HepG2 (cell line): ENCODE results near the gene ZC2HC1B. TPM values are rescaled to one million over a fixed set of nuclear protein-coding genes. Genes with fewer than 3 reads are reported as not detected.

ENCODE experiments used
- ATAC-seq: fragments of 200-7000 bp; cut with Tn5 transposase; 3 replicates; pipeline ENCODE4 v1.9.1; 2020; ENCODE audit warnings: mild to moderate bottlenecking, moderate library complexity
- BruUV-seq: library from RNA; stranded (reverse); fragments of 400-500 nt; replicated peaks from 2 replicates; lab custom pipeline; 2021; lab: Mats Ljungman, UMichigan
- CTCF ChIA-PET: fragments of 300-600 bp; formaldehyde crosslinking; extraction: SDS; loops from one replicate; lab custom pipeline; 2021; ENCODE audit warnings: low total read pairs, inconsistent platforms, low intra/inter-chr PET ratio; lab: Yijun Ruan, JAX
- POLR2A ChIA-PET: fragments of 350-600 bp; sonication (Branson Sonifier 250); formaldehyde crosslinking; loops from one replicate; lab custom pipeline; 2020; ENCODE audit warnings: antibody characterized with exemption, inconsistent platforms; lab: Yijun Ruan, JAX
- DNase-seq: peaks from one replicate; pipeline ENCODE4 v3.0.0-alpha.2; 2015; ENCODE audit warnings: low spot score
- FAIRE-seq: peaks from 3 replicates; lab custom pipeline; 2011; peaks lifted over from hg19 to GRCh38; lab: Jason Lieb, UNC
- H2AFZ ChIP-seq: one replicate; pipeline ENCODE4 v1.6.1; 2011; ENCODE audit warnings: low read length, inconsistent platforms
- H3K27ac ChIP-seq: fragments of 300-600 bp; 3 replicates; pipeline ENCODE4 v1.8.0; 2011; ENCODE audit warnings: mixed run types, mild to moderate bottlenecking, mixed read lengths, low read length, inconsistent platforms; ENCODE audit not compliant: insufficient read depth; ENCODE audit errors: extremely low read length
- H3K27me3 ChIP-seq, 2 experiments: fragments of 200-600 bp in 1 of 2; 2 replicates in 1 of 2; 3 replicates in 1 of 2; pipeline versions ENCODE4 v1.6.0 to v1.8.0; 2011; ENCODE audit warnings: low read length in 2 of 2, mild to moderate bottlenecking in 2 of 2, moderate library complexity in 2 of 2, inconsistent platforms in 1 of 2; ENCODE audit not compliant: insufficient read depth in 2 of 2, control insufficient read depth in 1 of 2
- H3K36me3 ChIP-seq, 2 experiments: fragments of 200-600 bp in 1 of 2; replicated peaks in 1 of 2; 2 replicates in 1 of 2; 3 replicates in 1 of 2; pipeline versions ENCODE4 v1.5.1 to v1.8.0; 2011; ENCODE audit warnings: low read length in 2 of 2, inconsistent platforms in 1 of 2; ENCODE audit not compliant: insufficient read depth in 2 of 2, control insufficient read depth in 1 of 2
- H3K4me1 ChIP-seq: 2 replicates; pipeline ENCODE4 v1.5.1; 2012; ENCODE audit warnings: low read length, inconsistent platforms; ENCODE audit not compliant: insufficient read depth
- H3K4me2 ChIP-seq: 2 replicates; pipeline ENCODE4 v1.6.0; 2011; ENCODE audit warnings: low read depth, low read length, inconsistent platforms
- H3K4me3 ChIP-seq, 3 experiments: fragments of 200-600 bp in 1 of 3; sonication (generic), shearing (Covaris generic) in 1 of 3; replicated peaks in 1 of 3; 2 replicates each; pipeline ENCODE4 v1.5.1; 2011 to 2016; ENCODE audit warnings: low read length in 3 of 3, inconsistent platforms in 2 of 3, low read depth in 2 of 3, mild to moderate bottlenecking in 2 of 3, control low read depth in 1 of 3, mixed read lengths in 1 of 3; ENCODE audit not compliant: insufficient read depth in 1 of 3
- H3K79me2 ChIP-seq: one replicate; pipeline ENCODE4 v1.6.1; 2011; ENCODE audit warnings: low read length, inconsistent platforms; ENCODE audit not compliant: insufficient read depth
- H3K9ac ChIP-seq: 2 replicates; pipeline ENCODE4 v1.6.0; 2011; ENCODE audit warnings: mild to moderate bottlenecking, low read depth, low read length, inconsistent platforms; ENCODE audit not compliant: insufficient read depth
- H3K9me3 ChIP-seq: 2 replicates; pipeline ENCODE4 v1.5.1; 2012; ENCODE audit warnings: mild to moderate bottlenecking, low read length
- H4K20me1 ChIP-seq: 2 replicates; pipeline ENCODE4 v1.6.0; 2011; ENCODE audit warnings: inconsistent platforms, mild to moderate bottlenecking, low read length, moderate library complexity; ENCODE audit not compliant: insufficient read depth
- FOXA1 ChIP-seq, 2 experiments: fragments of 450-650 bp in 1 of 2; sonication (generic) in 1 of 2; formaldehyde crosslinking in 1 of 2; IDR thresholded peaks; 2 replicates each; pipeline versions ENCODE4 v1.4.0 to v1.6.1; 2016 to 2020; ENCODE audit warnings: missing genetic modification reagents in 1 of 2
- JUN ChIP-seq: sonication (generic); formaldehyde crosslinking; IDR thresholded peaks from 2 replicates; pipeline ENCODE4 v1.4.0; 2020; ENCODE audit warnings: mild to moderate bottlenecking, missing genetic modification reagents
- MIER3 ChIP-seq: IDR thresholded peaks from 2 replicates; pipeline ENCODE4 v1.6.1; 2016; ENCODE audit warnings: missing compliant biosample characterization, borderline replicate concordance
- RAD51 ChIP-seq: fragments of 450-650 bp; IDR thresholded peaks from 2 replicates; pipeline ENCODE4 v1.6.1; 2016; ENCODE audit warnings: borderline replicate concordance
- RFXANK ChIP-seq: IDR thresholded peaks from 2 replicates; pipeline ENCODE4 v1.6.1; 2016
- SOX5 ChIP-seq: IDR thresholded peaks from 2 replicates; pipeline ENCODE4 v1.6.1; 2016; ENCODE audit warnings: borderline replicate concordance
- SYNCRIP ChIP-seq: fragments of 200-400 bp; formaldehyde crosslinking; IDR thresholded peaks from 2 replicates; pipeline ENCODE4 v1.6.1; 2018; ENCODE audit warnings: mild to moderate bottlenecking, low read depth, low read length; ENCODE audit not compliant: insufficient read depth
- ZNF138 ChIP-seq: sonication (generic); formaldehyde crosslinking; IDR thresholded peaks from 2 replicates; pipeline ENCODE4 v1.5.0; 2020; ENCODE audit warnings: mild to moderate bottlenecking, low read depth, missing genetic modification reagents
- ZNF281 ChIP-seq: sonication (generic); formaldehyde crosslinking; IDR thresholded peaks from 2 replicates; pipeline ENCODE4 v1.4.0; 2020; ENCODE audit warnings: missing genetic modification reagents, borderline replicate concordance
- ZNF770 ChIP-seq: sonication (generic); formaldehyde crosslinking; IDR thresholded peaks from 2 replicates; pipeline ENCODE4 v1.5.0; 2020; ENCODE audit warnings: mild to moderate bottlenecking, missing genetic modification reagents
- ZNF776 ChIP-seq: sonication (generic); formaldehyde crosslinking; IDR thresholded peaks from 2 replicates; pipeline ENCODE4 v1.4.0; 2020; ENCODE audit warnings: mild to moderate bottlenecking, missing genetic modification reagents
- WGBS: methylation state at CpG from one replicate; pipeline ENCODE4 v1.1.6; 2017; ENCODE audit warnings: low lambda C conversion rate; 5-methylcytosine and 5-hydroxymethylcytosine counted together
- in situ Hi-C: cut with HindIII; loops from 2 replicates; pipeline ENCODE4 v1.10.0; 2017; ENCODE audit warnings: low pct_unique_long_range_greater_than_20kb; ENCODE audit not compliant: extremely low pct_ligation_motif_present
- intact Hi-C: fragments of 100-400 bp; cut with micrococcal nuclease; formaldehyde crosslinking; loops from one replicate; pipeline ENCODE4 v1.10.0; 2022; ENCODE audit not compliant: unreplicated experiment
- polyA plus RNA-seq, 8 experiments: library from polyadenylated mRNA; depleted of rRNA in 3 of 8; stranded (reverse) in 7 of 8; unstranded in 1 of 8; fragments of >200 nt; fragmentation: Illumina TruSeq in 4 of 8; extraction: Trizol in 4 of 8; gene quantifications; 2 replicates each; pipeline versions ENCODE4 v1.2.1 to v1.2.3, GENCODE V29; 2011 to 2016; ENCODE audit warnings: low read depth in 4 of 8, missing spikeins in 1 of 8, mixed read lengths in 1 of 8; ENCODE audit not compliant: insufficient read depth in 1 of 8
- total RNA-seq, 5 experiments: library from RNA; depleted of rRNA; stranded (reverse); fragments of >200 nt; fragmentation: Illumina TruSeq; extraction: Trizol; gene quantifications; 2 replicates each; pipeline ENCODE4 v1.2.3, GENCODE V29; 2016; ENCODE audit warnings: low read depth in 1 of 5

Gene ZC2HC1B
- total and polyA plus RNA-seq, 2 of the 13 experiments (the other 11 are each of a cell fraction or from before 2014, with no cell fraction given) = not detected

GRCh38 chr6:143959927-143960326 is 95.7 kb downstream of the ZC2HC1B start:
- Histone ChIP-seq H3K27ac (no peak overlapping the region), H4K20me1 (no peaks in the 10 kb centered on the region), H3K9ac (no peak overlapping the region), H3K36me3 (no peaks in the 10 kb centered on the region), H3K79me2 (no peaks in the 10 kb centered on the region), H2AFZ (no peak overlapping the region), H3K27me3 (no peaks in the 10 kb centered on the region), H3K4me3 (no peak overlapping the region), H3K9me3 (no peaks in the 10 kb centered on the region), H3K4me2 (no peak overlapping the region)
- 25% methylated on average over 4 of the region's 4 CpGs for WGBS
- intact Hi-C loops (no loop called here), in situ Hi-C loops (no loop called here)
- DNase-seq = peak; percentile 38
- BruUV-seq = no TSS peak
- FAIRE-seq = peak; percentile 40
- ChIA-PET CTCF (no interaction called here), POLR2A (no interaction called here)
- ATAC-seq = peak; percentile 29; the same call in 2 of the 3 replicates
- TF ChIP-seq RAD51 (no peak), RFXANK (CRISPR knock-in tag) (no peak), FOXA1 (IDR thresholded peaks at IDR 0.05) (no peak), FOXA1 (CRISPR knock-in tag; IDR thresholded peaks at IDR 0.05) (peak; percentile 20; the same call in 1 of the 2 replicates), SYNCRIP (no peak)
- TF ChIP-seq, all 625 proteins: peak for 1
- H3K4me1 ChIP-seq = no peaks in the 10 kb centered on the region

- CTCF ChIA-PET = no interaction called here
- BruUV-seq = no TSS peak
- no peak overlapping the region for H2AFZ ChIP-seq
- H3K9me3 ChIP-seq = no peaks in the 10 kb centered on the region
- no peak overlapping the region for H3K9ac ChIP-seq
- H3K27me3 ChIP-seq = no peaks in the 10 kb centered on the region
- 48% methylated on average over 3 of the region's 3 CpGs for WGBS
- POLR2A ChIA-PET = no interaction called here
- DNase-seq = no peak
- in situ Hi-C loops (no loop called here), intact Hi-C loops (no loop called here)
- no peak for ATAC-seq
- no peaks in the 10 kb centered on the region for H4K20me1 ChIP-seq
- H3K36me3 ChIP-seq = no peaks in the 10 kb centered on the region
- FAIRE-seq = no peak
- H3K27ac ChIP-seq = no peak overlapping the region
- H3K79me2 ChIP-seq = no peaks in the 10 kb centered on the region
- H3K4me1 ChIP-seq = no peaks in the 10 kb centered on the region
- no peak overlapping the region for H3K4me2 ChIP-seq
- no peak overlapping the region for H3K4me3 ChIP-seq
- TF ChIP-seq ZNF138 (CRISPR knock-in tag) (no peak), ZNF776 (CRISPR knock-in tag) (no peak), JUN (CRISPR knock-in tag) (no peak), SOX5 (no peak), MIER3 (CRISPR knock-in tag) (no peak), ZNF770 (CRISPR knock-in tag) (no peak), ZNF281 (CRISPR knock-in tag) (no peak)
These were observed 96.8 kb downstream of the ZC2HC1B start for GRCh38 chr6:143961066-143961465.
